Heart right ventricle (tissue), 16 donors: ENCODE measurements around the gene OCRL. TPM values are rescaled to one million over a fixed set of nuclear protein-coding genes. Genes with fewer than 3 reads are reported as not detected.
"Not testable (repeated sequence)": the region's sequence is repeated elsewhere in the genome, so short reads cannot be mapped to it uniquely, and the experiment has no call there.

ENCODE experiments used
- ATAC-seq, 8 donors: fragments of 200-7000 bp; cut with Tn5 transposase; one replicate each; pipeline ENCODE4 v1.9.1; 2020; ENCODE audit warnings: mild to moderate bottlenecking in 8 of 8, moderate library complexity in 8 of 8, moderate number of reproducible peaks in 1 of 8
- DNase-seq, 2 donors: peaks; one replicate each; pipeline ENCODE4 v3.0.0-alpha.2; 2020
- H3K27ac ChIP-seq, 10 donors: fragments of 200-600 bp; sonication (generic) in 2 of 10; one replicate each; pipeline versions ENCODE4 v1.5.0 to v1.8.0; 2020 to 2022; ENCODE audit warnings: mild to moderate bottlenecking in 3 of 10
- H3K27me3 ChIP-seq, 7 donors: fragments of 200-600 bp; one replicate each; pipeline ENCODE4 v1.8.0; 2021 to 2022; ENCODE audit warnings: mild to moderate bottlenecking in 2 of 7
- H3K36me3 ChIP-seq, 9 donors: fragments of 200-600 bp; sonication (generic) in 1 of 9; one replicate each; pipeline versions ENCODE4 v1.5.0 to v1.8.0; 2020 to 2022; ENCODE audit warnings: mild to moderate bottlenecking in 2 of 9
- H3K4me1 ChIP-seq, 9 donors: fragments of 200-600 bp; sonication (generic) in 1 of 9; one replicate each; pipeline versions ENCODE4 v1.5.0 to v1.8.0; 2020 to 2022; ENCODE audit warnings: mild to moderate bottlenecking in 4 of 9
- H3K4me3 ChIP-seq, 10 donors: fragments of 200-600 bp; sonication (generic) in 2 of 10; one replicate each; pipeline versions ENCODE4 v1.5.0 to v1.8.0; 2020 to 2022; ENCODE audit warnings: mild to moderate bottlenecking in 7 of 10, moderate library complexity in 2 of 10
- H3K9me3 ChIP-seq, 11 donors: fragments of 200-600 bp in 10 of 11; sonication (generic) in 2 of 11; one replicate each; pipeline versions ENCODE4 v1.5.0 to v1.8.0; 2013 to 2022; ENCODE audit warnings: mild to moderate bottlenecking in 2 of 11, control low read depth in 1 of 11, moderate library complexity in 1 of 11
- WGBS, 2 donors: extraction: QIAGEN DNeasy Blood & Tissue Kit; methylation state at CpG; one replicate each; pipeline ENCODE4 v1.1.7; 2013; ENCODE audit warnings: inconsistent platforms in 1 of 2; 5-methylcytosine and 5-hydroxymethylcytosine counted together
- intact Hi-C, 10 donors: fragments of 100-400 bp; cut with DNase I; formaldehyde crosslinking; loops; one replicate each; pipeline versions ENCODE4 v1.11.1 to v1.14.2; 2022
- polyA plus RNA-seq, 2 donors: library from polyadenylated mRNA; stranded (reverse); fragments of 200-250 nt; gene quantifications; one replicate each; pipeline ENCODE4 v1.2.3, GENCODE V29; 2013
- total RNA-seq, 10 donors: library from RNA; stranded (reverse); fragmentation: NEBNext Ultra II Directional in 3 of 10; extraction: Animal tissue kit (Norgen Biotek cat#: 25700) in 3 of 10; gene quantifications; one replicate each; pipeline versions ENCODE4 v1.2.1 to v1.2.4, GENCODE V29; 2021 to 2023
- TF ChIP-seq, protein P1 (sequence below), 9 donors: fragments of 200-600 bp; sonication (generic) in 2 of 9; IDR thresholded peaks; one replicate each; pipeline versions ENCODE4 v1.5.0 to v1.8.0; 2021 to 2022; ENCODE audit warnings: antibody characterized with exemption in 9 of 9, mild to moderate bottlenecking in 5 of 9, moderate library complexity in 1 of 9
- donor health status: Arrhythmogenic right ventricular cardiomyopathy.
- donor health status: ischemic (EF 13 %, LVEDD 7.1; RV severe dilation, severe dysfunction).
- donor health status: healthy with polysubstance abuse.
- donor health status: DM: no; HTN: yes; CAD: no.
- donor health status: DM: no; HTN: no; CAD: no.
- donor health status: ischemic (EF 25% LVEDD 6.9; RV normal size, moderate dysfunction).
- donor health status: ischemic (EF 25% LVEDD 5.7; RV mildly dilated, moderate dysfunction).
- donor health status: healthy.
- donor health status: DM: yes; HTN: yes; CAD: no.
- donor health status: Ischemic cardiomyopathy.
- donor health status: ischemic (EF 35%, LVEDD 5.7; RV mildly dilated, moderate dysfunction).
- donor health status: nonischemic (EF 11% LVEDD 7.7; RV severe dilation, severe dysfunction).
- donor health status: DM: yes; HTN: yes; CAD: no.
- donor health status: PGD.
- donor health status: ischemic (EF 29% LVEDD 5.4; RV normal size, mild dysfunction).
- donor health status: nonischemic (EF 23%, LVEDD 6.1; RV moderate dilation, normal function).

The OCRL gene
- total and polyA plus RNA-seq, 12 donors, result 6.9 to 13.8 (median 9.0) TPM

- 94 to 96% methylated on average over 5 of the region's 5 CpGs for WGBS, 2 donors
- intact Hi-C loops, result no loop called here
- no peak for ATAC-seq
Observed at GRCh38 chrX:129556806-129557315, 16.8 kb downstream of the OCRL start.

GRCh38 chrX:129557844-129558480 lies 17.9 kb downstream of the OCRL start:
- no peak for DNase-seq
- 56 to 65% methylated on average over 1 of the region's 1 CpG for WGBS, 2 donors
- peaks cover 0 to 87% (median 3%) of the 10 kb centered on the region in 9 donors for H3K36me3 ChIP-seq
- H3K4me3 ChIP-seq, result no peak overlapping the region
- peaks cover 0 to 11% (median 0%) of the 10 kb centered on the region in 7 donors for H3K27me3 ChIP-seq
- H3K4me1 ChIP-seq, result peaks cover 0 to 4% (median 0%) of the 10 kb centered on the region in 9 donors
- ATAC-seq, result peak in 2 of 8 donors; percentile 39 to 65
- H3K9me3 ChIP-seq, result no peaks in the 10 kb centered on the region
- intact Hi-C loops, result no loop called here
- TF ChIP-seq, protein P1, sequence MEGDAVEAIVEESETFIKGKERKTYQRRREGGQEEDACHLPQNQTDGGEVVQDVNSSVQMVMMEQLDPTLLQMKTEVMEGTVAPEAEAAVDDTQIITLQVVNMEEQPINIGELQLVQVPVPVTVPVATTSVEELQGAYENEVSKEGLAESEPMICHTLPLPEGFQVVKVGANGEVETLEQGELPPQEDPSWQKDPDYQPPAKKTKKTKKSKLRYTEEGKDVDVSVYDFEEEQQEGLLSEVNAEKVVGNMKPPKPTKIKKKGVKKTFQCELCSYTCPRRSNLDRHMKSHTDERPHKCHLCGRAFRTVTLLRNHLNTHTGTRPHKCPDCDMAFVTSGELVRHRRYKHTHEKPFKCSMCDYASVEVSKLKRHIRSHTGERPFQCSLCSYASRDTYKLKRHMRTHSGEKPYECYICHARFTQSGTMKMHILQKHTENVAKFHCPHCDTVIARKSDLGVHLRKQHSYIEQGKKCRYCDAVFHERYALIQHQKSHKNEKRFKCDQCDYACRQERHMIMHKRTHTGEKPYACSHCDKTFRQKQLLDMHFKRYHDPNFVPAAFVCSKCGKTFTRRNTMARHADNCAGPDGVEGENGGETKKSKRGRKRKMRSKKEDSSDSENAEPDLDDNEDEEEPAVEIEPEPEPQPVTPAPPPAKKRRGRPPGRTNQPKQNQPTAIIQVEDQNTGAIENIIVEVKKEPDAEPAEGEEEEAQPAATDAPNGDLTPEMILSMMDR (IDR thresholded peaks at IDR 0.05), result no peak
- H3K27ac ChIP-seq, result peak overlapping the region in 2 of 10 donors; percentile 9 to 31

More at GRCh38 chrX:129556806-129557315, 16.8 kb downstream of the OCRL start:
- DNase-seq, result no peak
- peaks cover 0 to 4% (median 0%) of the 10 kb centered on the region in 9 donors for H3K4me1 ChIP-seq
- peaks cover 0 to 78% (median 0%) of the 10 kb centered on the region in 9 donors for H3K36me3 ChIP-seq
- H3K4me3 ChIP-seq, result no peak overlapping the region
- H3K27me3 ChIP-seq, result peaks cover 0 to 17% (median 0%) of the 10 kb centered on the region in 7 donors
- no peaks in the 10 kb centered on the region for H3K9me3 ChIP-seq
- no peak overlapping the region for H3K27ac ChIP-seq
- TF ChIP-seq, protein P1 (IDR thresholded peaks at IDR 0.05), result no peak

- no peak for DNase-seq
- peaks cover 0 to 9% (median 0%) of the 10 kb centered on the region in 7 donors for H3K27me3 ChIP-seq
- 100% methylated on average over 1 of the region's 1 CpG for WGBS, 2 donors
- H3K9me3 ChIP-seq, result no peaks in the 10 kb centered on the region
- no peak overlapping the region for H3K4me3 ChIP-seq
- peaks cover 0 to 4% (median 0%) of the 10 kb centered on the region in 9 donors for H3K4me1 ChIP-seq
- peaks cover 0 to 86% (median 5%) of the 10 kb centered on the region in 9 donors for H3K36me3 ChIP-seq
- no peak overlapping the region for H3K27ac ChIP-seq
- ATAC-seq, result no peak
- TF ChIP-seq, protein P1 (IDR thresholded peaks at IDR 0.05), result no peak
- intact Hi-C loops, result no loop called here
Observed at GRCh38 chrX:129559783-129560182, 19.7 kb downstream of the OCRL start.

- intact Hi-C loops, result no loop called here
- Histone ChIP-seq H3K27ac (no peak overlapping the region), H3K27me3 (peaks cover 0 to 9% (median 0%) of the 10 kb centered on the region in 7 donors), H3K4me1 (peaks cover 0 to 21% (median 6%) of the 10 kb centered on the region in 9 donors), H3K36me3 (peaks cover 0 to 71% (median 5%) of the 10 kb centered on the region in 9 donors), H3K9me3 (no peaks in the 10 kb centered on the region), H3K4me3 (no peak overlapping the region)
- TF ChIP-seq, protein P1 (IDR thresholded peaks at IDR 0.05), result no peak
- WGBS, 2 donors, result 76 to 79% methylated on average over 3 of the region's 3 CpGs
- no peak for DNase-seq
- no peak for ATAC-seq
Observed at GRCh38 chrX:129561453-129561852, 21.4 kb downstream of the OCRL start.

GRCh38 chrX:129564345-129564744 lies 24.3 kb downstream of the OCRL start:
- H3K4me3 ChIP-seq, H3K27ac ChIP-seq, ATAC-seq, H3K9me3 ChIP-seq, DNase-seq, H3K27me3 ChIP-seq, intact Hi-C loops: not testable (repeated sequence)
- H3K4me1 ChIP-seq, result peaks cover 0 to 19% (median 6%) of the 10 kb centered on the region in 9 donors
- peaks cover 0 to 71% (median 12%) of the 10 kb centered on the region in 9 donors for H3K36me3 ChIP-seq
- WGBS, 2 donors, result 93 to 98% methylated on average over 3 to 4 of the region's 5 CpGs
